Occipital lobe (tissue), 2 donors: ENCODE data around the gene GRIN2B. TPM values are rescaled to one million over a fixed set of nuclear protein-coding genes. Genes with fewer than 3 reads are reported as not detected.
A peak's percentile ranks its signal among the peaks of the same experiment; 100 is the strongest.

Source experiments
- DNase-seq: peaks from one replicate; lab custom pipeline; 2025; lab: John Stamatoyannopoulos, UW
- total RNA-seq: library from RNA; depleted of rRNA; stranded (reverse); fragments of >200 nt; gene quantifications from one replicate; pipeline ENCODE4 v1.2.3, GENCODE V29; 2014

Gene GRIN2B
- total RNA-seq, result 144 TPM

GRCh38 chr12:13981296-13981962 is at the start of gene GRIN2B:
Gene GRIN2B, minus strand, starts transcription at chr12:13981602. Its CDS starts 115,394 bp downstream, at chr12:13866208.
- DNase-seq, result peak; percentile 46

DNA sequence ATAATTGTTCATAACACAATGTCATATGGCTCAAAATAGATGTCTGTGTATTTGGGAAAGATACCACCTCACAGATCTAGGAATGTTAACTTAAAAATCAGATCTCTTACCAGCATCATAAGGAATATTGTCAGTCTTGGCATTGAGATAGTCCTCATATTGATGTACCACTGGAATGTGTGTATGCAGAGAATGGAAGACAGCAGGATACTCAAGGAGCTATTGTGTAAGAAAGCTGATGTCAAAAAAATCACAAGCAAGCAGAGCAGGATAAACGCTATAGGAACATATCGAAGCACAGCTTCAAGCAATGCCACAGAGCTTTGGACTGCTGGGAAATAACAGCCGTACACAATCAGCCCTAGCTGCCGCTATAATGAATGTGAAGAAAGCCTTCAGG is 45.1 kb upstream of the GRIN2B start:
- no peak for DNase-seq

DNA sequence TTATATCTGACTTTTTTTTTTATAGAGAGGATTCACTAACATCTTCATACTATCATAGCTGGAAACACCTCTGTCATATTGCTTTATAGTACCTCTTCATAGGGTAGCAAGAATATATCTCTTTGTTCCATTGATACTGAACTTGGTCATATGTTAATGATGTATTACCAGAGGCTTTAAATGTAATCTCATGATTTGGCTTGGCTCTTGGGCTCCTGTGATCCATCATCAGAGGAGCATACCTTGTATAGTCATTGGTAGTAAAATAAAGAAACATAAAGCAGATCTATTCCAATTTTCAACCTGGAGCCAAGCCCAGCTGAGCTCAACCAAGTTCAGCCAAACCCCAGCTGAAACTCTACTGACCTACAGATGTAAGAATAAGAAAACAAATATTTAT is 43.2 kb upstream of the GRIN2B start:
- no peak for DNase-seq

DNA sequence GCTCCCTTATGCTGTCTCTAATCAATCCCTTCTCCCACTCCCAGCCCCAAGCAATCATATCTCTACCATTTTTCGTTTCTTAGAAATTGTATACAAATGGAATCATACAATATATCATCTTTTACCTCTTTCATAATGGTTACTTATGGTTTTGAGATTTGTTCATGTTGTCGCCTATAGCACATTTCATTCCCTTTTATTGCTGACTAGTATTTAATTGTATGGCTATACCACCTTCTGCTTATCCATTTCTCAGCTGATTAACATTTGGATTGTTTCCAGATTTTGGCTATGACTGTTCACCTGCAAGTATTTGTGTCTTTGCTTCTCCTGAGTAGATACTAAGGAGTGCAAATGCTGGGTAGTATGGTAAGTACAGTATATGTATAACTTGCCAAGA is 36.7 kb upstream of the GRIN2B start:
- no peak for DNase-seq

GRCh38 chr12:14010989-14011388 is 29.6 kb upstream of the GRIN2B start:
- DNase-seq, result no peak

DNA sequence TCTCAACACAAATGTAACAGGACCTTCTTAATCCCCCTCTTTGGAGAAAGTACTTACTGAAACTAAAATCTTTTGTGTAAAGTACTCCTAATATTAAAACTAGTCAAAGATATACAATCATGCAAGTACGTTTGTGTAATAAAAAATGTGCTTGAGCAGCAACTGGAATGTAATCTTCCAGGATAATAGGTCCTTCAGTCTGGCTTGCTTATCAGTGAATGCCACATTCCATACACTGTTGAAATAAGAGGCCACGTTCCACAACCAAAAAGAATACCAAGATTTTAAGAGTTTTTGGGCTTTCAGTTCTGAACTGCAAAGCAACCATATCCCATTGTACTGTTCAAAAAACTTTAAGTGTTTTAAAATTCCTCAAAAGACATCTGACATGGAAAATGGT is 26.2 kb upstream of the GRIN2B start:
- DNase-seq, result no peak

DNA sequence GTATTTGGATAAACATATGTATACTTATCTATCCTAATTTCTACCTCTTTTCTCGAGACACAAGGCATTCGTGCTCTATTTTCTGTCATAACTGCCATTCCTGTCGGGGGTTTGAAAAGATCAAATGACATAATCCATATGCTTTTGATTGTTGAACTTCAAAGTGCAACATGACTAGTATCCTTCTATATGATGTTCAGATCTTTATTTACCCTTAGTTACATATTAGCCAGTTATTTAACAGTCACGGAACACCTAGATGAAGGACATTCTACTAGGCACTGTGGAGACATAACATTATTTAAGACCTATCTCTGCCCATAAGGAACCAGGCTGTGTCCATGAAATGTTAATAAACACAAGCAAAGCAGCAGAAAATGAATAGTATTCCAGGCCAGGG is 11.2 kb upstream of the GRIN2B start:
- no peak for DNase-seq

- no peak for DNase-seq
Observed at GRCh38 chr12:13992106-13992505, 10.7 kb upstream of the GRIN2B start.

GRCh38 chr12:13986031-13986430 is 4.6 kb upstream of the GRIN2B start:
- no peak for DNase-seq

GRCh38 chr12:13981990-13982389 is 588 bp upstream of the GRIN2B start:
- DNase-seq, result no peak

DNA sequence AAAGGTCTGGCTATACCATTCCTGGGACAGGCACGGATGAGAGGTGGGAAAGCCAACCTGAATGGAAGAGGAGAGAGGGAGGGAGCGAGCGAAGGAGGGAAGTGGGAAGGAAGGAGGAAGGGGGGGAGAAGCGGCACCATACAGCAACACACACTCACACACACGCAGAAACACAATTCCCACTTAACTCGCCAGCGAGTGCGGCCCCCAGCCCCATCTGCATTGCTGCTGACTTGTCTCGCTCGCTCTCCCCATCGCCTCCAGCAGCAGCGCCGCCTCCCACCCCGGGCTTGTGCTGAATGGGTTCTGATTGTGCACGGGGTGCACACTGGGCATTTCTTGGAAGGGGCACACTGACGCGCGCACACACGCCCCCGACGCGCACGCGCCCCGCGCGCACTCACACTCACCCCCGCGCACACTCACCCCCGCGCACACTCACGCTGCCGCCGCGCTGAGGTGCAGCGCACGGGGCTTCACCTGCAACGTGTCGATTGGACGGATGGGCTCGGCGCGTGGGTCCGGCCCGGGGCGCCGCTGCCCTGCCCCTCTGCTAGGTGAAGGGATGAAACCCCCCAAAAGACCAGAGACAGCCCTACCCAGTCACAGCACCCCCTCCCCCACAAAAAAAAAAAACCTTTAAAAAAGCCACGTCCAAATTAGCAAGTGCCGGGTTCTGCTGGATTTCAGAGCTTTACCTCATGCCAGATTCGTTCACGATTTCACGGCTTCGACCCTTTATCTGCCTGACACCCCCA is 685 bp downstream of the GRIN2B start:
- DNase-seq, result peak; percentile 73

DNA sequence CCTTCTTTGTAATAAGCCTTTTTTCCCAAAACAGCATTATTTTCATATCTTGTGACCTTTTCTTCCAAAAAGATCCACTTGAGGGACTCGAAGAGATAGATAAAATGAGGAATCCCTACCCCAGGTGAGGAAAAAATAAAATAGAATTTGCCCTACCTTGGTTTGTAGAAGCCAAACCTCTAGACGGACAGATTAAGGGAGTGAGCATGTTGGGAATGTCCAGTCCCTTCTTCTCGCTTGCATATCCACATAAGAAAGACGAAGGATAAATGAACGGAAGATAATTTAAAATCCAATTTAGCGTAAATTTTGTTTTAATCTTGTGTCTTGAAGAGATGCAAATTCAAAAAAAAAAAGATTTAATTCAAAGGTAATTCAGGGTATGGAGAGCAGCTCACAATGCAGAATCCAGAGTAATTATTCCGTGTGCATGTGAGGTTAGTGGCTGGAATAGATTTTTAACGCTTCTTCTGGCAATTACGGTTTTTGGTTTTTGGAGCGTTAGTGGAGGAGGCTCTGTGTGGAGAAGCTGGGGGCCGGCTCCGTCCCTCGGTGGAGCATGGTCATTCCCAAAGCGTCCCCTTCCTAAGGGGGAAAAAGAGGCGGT is 1.5 kb downstream of the GRIN2B start:
- no peak for DNase-seq

GRCh38 chr12:13978876-13979275 is 2.5 kb downstream of the GRIN2B start:
- no peak for DNase-seq

GRCh38 chr12:13976880-13977279 is 4.5 kb downstream of the GRIN2B start:
- no peak for DNase-seq

DNA sequence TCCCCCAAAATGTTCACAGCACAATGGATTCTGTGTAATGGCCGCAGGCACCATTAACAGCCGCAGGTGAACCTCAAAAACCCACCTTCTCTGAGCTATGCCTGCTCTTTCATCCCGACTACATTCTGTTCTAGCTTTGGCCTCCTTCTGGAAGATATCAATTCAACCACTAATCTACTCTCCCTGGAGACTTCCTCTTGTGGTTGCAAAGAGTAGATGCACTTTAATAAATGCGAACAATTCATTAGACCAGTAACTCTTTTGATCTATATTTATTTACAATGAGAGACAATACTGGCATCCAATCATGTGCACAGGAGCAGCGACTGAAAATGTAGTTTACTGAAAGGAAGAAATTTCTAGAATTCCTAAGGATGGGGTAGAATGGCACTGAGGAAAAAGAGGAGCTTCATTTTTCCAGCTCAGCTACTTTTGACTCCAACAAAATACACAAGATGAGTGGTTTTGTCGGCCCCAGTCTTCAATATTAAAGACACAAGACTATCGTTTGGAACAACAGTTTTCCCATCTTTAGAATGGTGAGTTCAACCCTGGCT is 5.3 kb downstream of the GRIN2B start:
- no peak for DNase-seq

DNA sequence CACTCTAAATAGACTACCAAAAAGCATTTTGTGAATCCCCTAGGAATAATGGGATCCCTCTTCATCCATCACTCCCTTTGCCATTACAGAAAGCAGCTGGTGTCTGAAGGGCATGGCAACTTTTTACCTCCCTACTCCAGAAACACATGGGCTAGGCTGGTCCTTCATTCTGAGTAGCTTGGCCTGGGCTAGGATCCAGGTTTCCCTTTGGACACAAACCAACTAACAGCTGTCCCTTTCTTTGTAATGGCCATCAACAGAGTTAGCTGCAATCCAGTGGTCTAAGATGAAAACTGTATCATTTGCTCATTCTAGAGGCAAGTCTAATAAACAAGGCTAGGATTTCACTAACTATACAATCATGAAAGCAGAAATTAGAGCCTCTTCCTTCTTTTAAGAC is 7.4 kb downstream of the GRIN2B start:
- DNase-seq, result no peak

DNA sequence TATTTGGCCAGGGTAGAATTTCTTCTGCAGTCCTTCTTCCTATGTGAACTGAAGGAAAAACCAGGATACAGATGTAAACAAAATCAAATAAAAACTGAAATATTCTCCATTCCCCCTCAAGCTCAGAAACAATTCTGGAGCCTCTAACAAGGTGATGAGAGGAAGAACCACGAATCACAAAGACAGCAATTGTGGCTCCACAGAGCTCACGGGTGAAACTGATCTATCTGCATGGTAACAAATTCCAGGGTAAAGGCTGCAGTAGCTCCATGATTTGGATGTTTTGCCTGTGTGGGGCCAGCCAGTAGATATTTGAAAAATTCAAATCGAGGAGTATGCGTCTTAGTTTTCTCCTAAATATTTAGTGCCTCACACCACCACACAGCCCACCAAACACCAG is 10.6 kb downstream of the GRIN2B start:
- no peak for DNase-seq

DNA sequence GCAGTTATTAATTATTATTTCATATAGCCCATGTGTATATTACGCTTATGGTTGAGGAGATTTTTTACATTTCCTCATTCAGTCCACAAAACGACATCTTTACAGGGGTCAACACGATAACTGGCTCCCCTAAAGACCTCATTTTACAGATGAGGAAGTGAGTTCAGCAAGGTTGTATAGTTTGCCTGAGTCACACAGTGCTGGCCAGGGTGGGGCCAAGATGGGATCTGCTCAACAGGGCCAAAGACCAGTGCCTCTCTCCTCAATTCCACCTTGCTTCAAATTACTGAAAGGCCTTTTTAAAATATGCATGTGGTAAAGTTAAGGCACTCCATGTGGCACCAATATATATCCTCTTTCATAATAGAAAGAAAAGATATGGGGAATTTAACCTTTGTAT is 13.1 kb downstream of the GRIN2B start:
- no peak for DNase-seq

DNA sequence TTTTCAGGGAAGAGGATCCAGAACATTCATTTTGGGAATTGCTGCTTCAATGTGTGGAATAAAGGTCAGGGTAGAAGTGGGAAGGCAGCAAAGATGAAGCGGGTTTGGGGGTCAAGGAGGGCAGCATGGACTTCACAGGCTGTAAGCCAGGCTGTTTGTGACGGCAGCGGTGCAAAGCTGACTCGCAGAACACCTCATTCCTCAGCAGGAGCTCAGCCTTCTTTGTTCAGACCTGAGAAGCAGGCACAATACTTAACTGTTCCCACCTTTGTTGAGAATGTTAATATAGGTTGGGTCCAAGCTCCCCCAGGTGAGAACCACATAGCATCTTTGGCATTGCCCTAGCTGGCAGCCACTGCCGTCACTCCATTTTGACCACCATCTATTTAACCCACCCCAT is 16.7 kb downstream of the GRIN2B start:
- DNase-seq, result no peak

- no peak for DNase-seq
Observed at GRCh38 chr12:13962699-13963098, 18.7 kb downstream of the GRIN2B start.

DNA sequence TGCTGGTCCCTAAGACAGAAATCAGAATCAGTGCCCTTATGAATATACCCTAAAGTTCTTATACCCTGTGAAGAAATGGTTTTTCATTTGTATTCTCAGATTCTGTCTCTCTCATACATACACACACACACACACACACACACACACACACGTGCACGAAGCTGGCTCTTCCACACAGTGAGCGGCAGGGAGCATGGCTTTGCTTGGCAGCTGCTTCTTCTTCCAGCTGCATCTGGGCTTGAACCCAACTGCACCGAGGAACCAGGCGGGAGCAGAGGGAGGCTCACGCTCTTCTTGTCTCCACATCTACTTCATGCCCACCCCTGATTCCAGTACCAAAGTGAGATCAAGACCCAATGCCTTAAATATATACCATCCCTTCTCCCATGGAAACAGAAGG is 19.4 kb downstream of the GRIN2B start:
- DNase-seq, result no peak

DNA sequence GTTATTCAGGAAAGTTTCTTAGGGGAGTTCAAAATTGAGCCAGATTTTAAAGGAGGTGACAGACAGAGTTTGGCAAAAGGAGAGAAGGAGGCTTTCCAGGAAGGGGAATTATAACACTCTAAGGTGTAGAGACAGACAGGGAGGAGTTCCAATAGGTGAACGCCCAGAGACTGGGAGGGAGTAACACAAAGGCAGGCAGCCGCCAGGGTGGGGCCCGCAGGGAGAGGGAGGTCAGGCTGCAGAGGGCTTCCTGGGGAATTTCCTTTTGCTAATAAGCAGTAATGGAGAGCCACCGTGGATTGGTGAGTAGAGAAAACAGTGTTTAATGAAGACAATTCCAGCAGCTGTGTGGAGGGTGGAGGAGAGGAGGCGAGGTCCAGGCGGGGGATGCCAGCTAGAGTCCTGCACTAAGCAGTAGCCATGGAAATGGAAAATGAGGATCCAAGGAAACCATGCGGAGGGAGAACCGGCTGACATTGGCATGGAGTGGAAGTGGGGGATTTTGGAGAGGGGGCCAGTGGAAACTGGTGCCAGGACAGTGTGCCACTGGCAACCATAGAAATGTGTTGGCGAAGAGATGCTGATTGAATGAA is 22.2 kb downstream of the GRIN2B start:
- DNase-seq, result peak; percentile 24
